ENCODE measurements around the gene PNLDC1. TPM values are rescaled to one million over a fixed set of nuclear protein-coding genes. Genes with fewer than 3 reads are reported as not detected.
A peak's percentile ranks its signal among the peaks of the same experiment; 100 is the strongest.
"Not testable (repeated sequence)": the region's sequence is repeated elsewhere in the genome, so short reads cannot be mapped to it uniquely, and the experiment has no call there.

Gene PNLDC1
- total and polyA plus RNA-seq, 4 experiments from 2014 or later = 0.23 to 0.94 (median 0.47) TPM; not detected in 1

DNA sequence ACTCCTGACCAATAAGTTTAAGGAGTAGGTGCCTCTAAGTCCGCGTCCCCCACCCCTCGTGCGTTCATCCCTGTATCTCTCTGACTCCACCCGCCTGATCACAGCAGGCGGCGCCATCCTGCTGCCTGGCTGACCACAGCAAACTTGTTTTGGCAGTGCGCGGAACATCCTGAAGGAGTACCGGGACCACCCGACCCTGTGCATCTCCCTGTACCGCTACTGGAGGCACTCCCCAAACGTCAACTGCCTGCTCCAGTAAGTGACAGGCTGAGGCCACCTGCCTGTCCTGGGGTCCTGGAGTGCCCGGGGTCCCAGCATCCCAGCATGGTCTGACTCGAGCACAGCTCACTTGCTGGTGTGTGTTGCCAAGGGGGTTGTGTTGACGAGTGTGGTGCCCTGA is 19.0 kb downstream of the PNLDC1 start:
- intact Hi-C loops (cut with micrococcal nuclease) = no loop called here
- DNase-seq = no peak
- Histone ChIP-seq H3K4me1 (ENCODE audit: insufficient read depth, low read length) (peaks cover 13% of the 10 kb centered on the region), H3K27me3 (ENCODE audit: insufficient read depth, low read length) (no peaks in the 10 kb centered on the region), H3K9me3 (ENCODE audit: control insufficient read depth in 1 of 2, low read length in 2 of 2) (no peaks in the 10 kb centered on the region), H3K4me3 (ENCODE audit: low read length in 2 of 2) (no peak overlapping the region), H3K36me3 (ENCODE audit: insufficient read depth, low read length) (no peaks in the 10 kb centered on the region), H3K27ac (ENCODE audit: low read depth, low read length) (no peak overlapping the region)
- ChIA-PET CTCF (ENCODE audit: partially characterized antibody) (no interaction called here), POLR2A (ENCODE audit: partially characterized antibody) (interaction anchor here (1.4 to 2.8 kb wide), 3 partner anchors 30 to 126 kb away, joined by 4 to 23 read pairs (median 8); partner anchors contain the start of genes MRPL18, SOD2 and TCP1)
- Mint-ChIP-seq H3K27ac (peak overlapping the region in 4 of 7 donors; percentile 89 to 94 (median 90)), H3K4me1 (peaks cover 13 to 28% (median 15%) of the 10 kb centered on the region in 4 donors), H3K4me3 (peak overlapping the region in 3 of 8 donors; percentile 87 to 90 (median 89)), H3K27me3 (no peaks in the 10 kb centered on the region), H3K36me3 (peaks cover 0 to 9% of the 10 kb centered on the region in 2 donors), H3K9me3 (no peaks in the 10 kb centered on the region)

DNA sequence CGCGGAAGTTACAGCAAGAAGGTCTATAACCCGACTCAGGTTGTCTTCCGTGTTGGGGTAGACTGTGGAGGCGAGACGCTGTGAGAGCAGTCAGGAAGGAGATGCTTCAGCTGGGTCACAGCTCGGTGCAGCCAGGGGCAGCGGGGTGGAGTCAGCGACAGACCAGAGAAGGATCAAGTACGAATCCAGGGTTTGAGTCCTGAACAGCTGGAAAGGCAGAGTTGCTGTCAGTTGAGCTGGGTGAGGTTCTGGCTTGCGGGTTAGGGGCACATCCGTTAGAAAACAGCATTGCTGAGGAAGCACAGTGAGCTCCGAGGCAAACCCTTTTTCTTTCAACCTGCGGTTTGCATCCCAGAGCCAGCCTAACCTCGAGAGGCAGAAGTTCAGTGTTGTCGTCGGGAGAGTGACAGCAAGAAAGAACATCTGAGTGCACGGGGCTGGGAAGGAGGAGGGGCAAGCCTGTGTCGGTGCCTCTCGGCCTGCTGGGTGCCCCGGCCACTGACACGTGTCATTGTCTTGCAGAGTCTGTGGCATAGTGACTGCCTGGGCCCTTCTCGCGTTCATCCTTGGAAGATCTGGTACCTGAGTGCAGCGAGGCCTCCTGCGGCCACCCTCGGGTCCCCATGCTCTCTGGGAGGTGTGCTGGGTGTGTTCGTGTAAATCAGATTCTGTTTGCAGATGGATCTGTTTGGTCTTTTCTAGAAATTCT is 20.0 kb downstream of the PNLDC1 start:
- intact Hi-C loops (cut with micrococcal nuclease) = no loop called here
- POLR2A ChIA-PET (ENCODE audit: partially characterized antibody) = interaction anchor here (0.5 to 2.8 kb wide), 6 partner anchors 14 to 127 kb away, joined by 3 to 23 read pairs (median 4); partner anchors contain the start of genes ACAT2, MRPL18, SOD2 and TCP1

DNA sequence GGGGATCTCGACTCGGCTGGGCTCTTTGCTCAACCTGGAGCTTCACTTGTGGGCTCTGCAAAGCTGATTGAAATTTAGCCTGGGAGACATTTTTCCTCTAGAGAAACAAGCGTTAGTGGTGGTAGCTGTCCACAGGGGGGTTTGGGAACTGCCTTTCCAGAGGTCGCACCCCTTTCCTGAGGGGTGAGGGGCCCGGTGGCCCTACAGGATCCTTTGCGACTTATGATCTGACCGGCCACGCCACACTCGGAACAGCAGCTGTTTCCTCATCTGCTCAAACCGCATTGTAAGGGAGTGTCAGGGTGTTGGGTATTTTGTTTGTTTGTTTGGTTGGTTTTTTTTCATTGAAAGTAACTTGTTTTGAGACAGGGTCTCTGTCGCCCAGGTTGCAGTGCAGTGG is 21.0 kb downstream of the PNLDC1 start:
- intact Hi-C loops (cut with micrococcal nuclease) = no loop called here
- Histone ChIP-seq H3K4me1 (ENCODE audit: insufficient read depth, low read length) (peaks cover 13% of the 10 kb centered on the region), H3K27ac (ENCODE audit: low read depth, low read length) (no peak overlapping the region), H3K27me3 (ENCODE audit: insufficient read depth, low read length) (no peaks in the 10 kb centered on the region), H3K9me3 (ENCODE audit: control insufficient read depth in 1 of 2, low read length in 2 of 2) (no peaks in the 10 kb centered on the region), H3K36me3 (ENCODE audit: insufficient read depth, low read length) (no peaks in the 10 kb centered on the region), H3K4me3 (ENCODE audit: low read length in 2 of 2) (no peak overlapping the region)
- ChIA-PET CTCF (ENCODE audit: partially characterized antibody) (interaction anchor here (2.4 kb wide), 2 partner anchors 100 to 131 kb away, joined by 7 to 9 read pairs; no protein-coding TSS in a partner anchor), POLR2A (ENCODE audit: partially characterized antibody) (interaction anchor here (0.6 to 2.8 kb wide), 3 partner anchors 32 to 128 kb away, joined by 3 to 23 read pairs (median 8); partner anchors contain the start of genes MRPL18, SOD2 and TCP1)
- H3K27ac Mint-ChIP-seq = peak overlapping the region in 1 of 7 donors; percentile 22
- peaks cover 0 to 10% of the 10 kb centered on the region in 2 donors for H3K36me3 Mint-ChIP-seq
- peak overlapping the region in 1 of 8 donors; percentile 46 for H3K4me3 Mint-ChIP-seq
- H3K27me3 Mint-ChIP-seq = no peaks in the 10 kb centered on the region
- no peaks in the 10 kb centered on the region for H3K9me3 Mint-ChIP-seq
- no peak for DNase-seq
- H3K4me1 Mint-ChIP-seq = peaks cover 13 to 28% (median 15%) of the 10 kb centered on the region in 4 donors

More for the DNA sequence above, 20.0 kb downstream of the PNLDC1 start:
- Mint-ChIP-seq H3K27ac (peak overlapping the region; percentile 5 to 94 (median 89)), H3K9me3 (no peaks in the 10 kb centered on the region), H3K36me3 (peaks cover 0 to 10% of the 10 kb centered on the region in 2 donors), H3K4me1 (peaks cover 13 to 28% (median 15%) of the 10 kb centered on the region in 4 donors), H3K4me3 (peak overlapping the region; percentile 77 to 90 (median 87)), H3K27me3 (no peaks in the 10 kb centered on the region)
- Histone ChIP-seq H3K9me3 (ENCODE audit: control insufficient read depth in 1 of 2, low read length in 2 of 2) (no peaks in the 10 kb centered on the region), H3K27ac (ENCODE audit: low read depth, low read length) (no peak overlapping the region), H3K4me1 (ENCODE audit: insufficient read depth, low read length) (peaks cover 13% of the 10 kb centered on the region), H3K36me3 (ENCODE audit: insufficient read depth, low read length) (no peaks in the 10 kb centered on the region), H3K27me3 (ENCODE audit: insufficient read depth, low read length) (no peaks in the 10 kb centered on the region), H3K4me3 (ENCODE audit: low read length in 2 of 2) (peak overlapping the region in 1 of 2 donors; percentile 17)
- CTCF ChIA-PET (ENCODE audit: partially characterized antibody) = interaction anchor here (0.9 to 2.4 kb wide), 5 partner anchors 29 to 130 kb away, joined by 3 to 9 read pairs (median 3); partner anchors contain the start of gene MRPL18
- peak in 4 of 5 donors; percentile 37 to 44 (median 41) for DNase-seq

DNA sequence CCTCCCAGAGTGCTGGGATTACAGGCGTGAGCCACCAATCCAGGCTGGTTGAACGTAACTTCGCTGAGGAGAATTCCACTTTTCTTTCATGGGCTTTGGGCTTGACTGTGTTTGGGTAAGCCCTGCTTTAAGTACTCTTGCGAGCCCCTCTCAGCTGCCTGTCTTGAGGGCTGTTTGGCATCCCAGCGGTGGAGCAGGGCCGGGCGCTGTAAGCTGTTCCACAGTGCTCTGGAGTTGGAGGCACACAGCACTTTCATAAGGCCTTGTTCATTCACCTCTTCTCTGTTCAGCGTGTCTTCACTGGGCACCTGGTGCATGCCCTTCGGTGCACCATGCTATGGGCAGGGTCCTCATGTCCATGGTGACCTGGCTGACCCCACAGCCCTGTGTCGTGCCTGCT is 21.6 kb downstream of the PNLDC1 start:
- H3K9me3 Mint-ChIP-seq = no peaks in the 10 kb centered on the region
- POLR2A ChIA-PET (ENCODE audit: partially characterized antibody) = interaction anchor here (2.8 kb wide), 1 partner anchor 32 kb away, joined by 23 read pairs; the partner anchor contains the start of genes MRPL18 and TCP1

GRCh38 chr6:159823953-159824352 is 23.9 kb downstream of the PNLDC1 start:
- POLR2A ChIA-PET (ENCODE audit: partially characterized antibody) = no interaction called here
- peaks cover 13 to 28% (median 15%) of the 10 kb centered on the region in 4 donors for H3K4me1 Mint-ChIP-seq
- intact Hi-C loops (cut with micrococcal nuclease) = no loop called here

More for the DNA sequence above, 21.6 kb downstream of the PNLDC1 start:
- DNase-seq = no peak
- Mint-ChIP-seq H3K4me3 (no peak overlapping the region), H3K4me1 (peaks cover 13 to 28% (median 15%) of the 10 kb centered on the region in 4 donors), H3K27ac (no peak overlapping the region), H3K27me3 (no peaks in the 10 kb centered on the region), H3K36me3 (peaks cover 0 to 10% of the 10 kb centered on the region in 2 donors)
- no peak overlapping the region for H3K4me3 ChIP-seq (ENCODE audit: low read length in 2 of 2)
- peaks cover 13% of the 10 kb centered on the region for H3K4me1 ChIP-seq (ENCODE audit: insufficient read depth, low read length)
- intact Hi-C loops (cut with micrococcal nuclease) = no loop called here
- no peaks in the 10 kb centered on the region for H3K27me3 ChIP-seq (ENCODE audit: insufficient read depth, low read length)
- no peaks in the 10 kb centered on the region for H3K36me3 ChIP-seq (ENCODE audit: insufficient read depth, low read length)
- no peaks in the 10 kb centered on the region for H3K9me3 ChIP-seq (ENCODE audit: control insufficient read depth in 1 of 2, low read length in 2 of 2)
- no peak overlapping the region for H3K27ac ChIP-seq (ENCODE audit: low read depth, low read length)
- CTCF ChIA-PET (ENCODE audit: partially characterized antibody) = interaction anchor here (2.4 kb wide), 2 partner anchors 101 to 131 kb away, joined by 7 to 9 read pairs; no protein-coding TSS in a partner anchor

DNA sequence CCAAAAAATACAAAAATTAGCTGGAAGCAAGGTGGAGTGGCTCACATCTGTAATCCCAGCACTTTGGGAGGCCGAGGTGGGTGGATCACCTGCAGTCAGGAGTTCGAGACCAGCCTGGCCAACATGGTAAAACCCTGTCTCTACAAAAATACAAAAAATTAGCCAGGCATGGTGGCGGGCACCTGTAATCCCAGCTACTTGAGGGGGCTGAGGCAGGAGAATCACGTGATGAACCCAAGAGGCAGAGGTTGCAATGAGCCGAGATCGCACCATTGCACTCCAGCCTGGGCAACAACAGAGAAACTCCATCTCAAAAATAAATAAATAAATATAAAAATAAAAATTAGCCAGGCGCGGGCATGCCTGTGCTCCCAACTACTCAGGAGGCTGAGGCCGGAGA is 24.6 kb downstream of the PNLDC1 start:
- H3K9me3 Mint-ChIP-seq; H3K4me3 ChIP-seq (ENCODE audit: low read length in 2 of 2); H3K27ac Mint-ChIP-seq; H3K27me3 Mint-ChIP-seq; H3K4me1 ChIP-seq (ENCODE audit: insufficient read depth, low read length); H3K9me3 ChIP-seq (ENCODE audit: control insufficient read depth in 1 of 2, low read length in 2 of 2); H3K27ac ChIP-seq (ENCODE audit: low read depth, low read length); H3K27me3 ChIP-seq (ENCODE audit: insufficient read depth, low read length); DNase-seq; H3K36me3 Mint-ChIP-seq; CTCF ChIA-PET (ENCODE audit: partially characterized antibody); H3K36me3 ChIP-seq (ENCODE audit: insufficient read depth, low read length); intact Hi-C loops (cut with micrococcal nuclease); H3K4me3 Mint-ChIP-seq; POLR2A ChIA-PET (ENCODE audit: partially characterized antibody): not testable (repeated sequence)
- H3K4me1 Mint-ChIP-seq = peaks cover 9 to 24% (median 11%) of the 10 kb centered on the region in 4 donors

More at GRCh38 chr6:159823953-159824352, 23.9 kb downstream of the PNLDC1 start:
- H3K27me3 Mint-ChIP-seq = no peaks in the 10 kb centered on the region
- H3K27me3 ChIP-seq (ENCODE audit: insufficient read depth, low read length) = no peaks in the 10 kb centered on the region
- H3K9me3 ChIP-seq (ENCODE audit: control insufficient read depth in 1 of 2, low read length in 2 of 2) = no peaks in the 10 kb centered on the region
- H3K36me3 Mint-ChIP-seq = peaks cover 0 to 10% of the 10 kb centered on the region in 2 donors
- no peaks in the 10 kb centered on the region for H3K36me3 ChIP-seq (ENCODE audit: insufficient read depth, low read length)
- DNase-seq = no peak
- H3K27ac Mint-ChIP-seq = peak overlapping the region in 1 of 7 donors; percentile 23
- peaks cover 13% of the 10 kb centered on the region for H3K4me1 ChIP-seq (ENCODE audit: insufficient read depth, low read length)
- H3K4me3 Mint-ChIP-seq = no peak overlapping the region
- no peak overlapping the region for H3K4me3 ChIP-seq (ENCODE audit: low read length in 2 of 2)
- no peak overlapping the region for H3K27ac ChIP-seq (ENCODE audit: low read depth, low read length)
- no peaks in the 10 kb centered on the region for H3K9me3 Mint-ChIP-seq
- CTCF ChIA-PET (ENCODE audit: partially characterized antibody) = no interaction called here

- Histone ChIP-seq H3K9me3 (ENCODE audit: control insufficient read depth in 1 of 2, low read length in 2 of 2) (no peaks in the 10 kb centered on the region), H3K4me1 (ENCODE audit: insufficient read depth, low read length) (no peaks in the 10 kb centered on the region), H3K4me3 (ENCODE audit: low read length in 2 of 2) (no peak overlapping the region), H3K36me3 (ENCODE audit: insufficient read depth, low read length) (no peaks in the 10 kb centered on the region), H3K27me3 (ENCODE audit: insufficient read depth, low read length) (no peaks in the 10 kb centered on the region), H3K27ac (ENCODE audit: low read depth, low read length) (no peak overlapping the region)
- Mint-ChIP-seq H3K27ac (no peak overlapping the region), H3K27me3 (peaks cover 0 to 1% of the 10 kb centered on the region in 2 donors), H3K4me3 (no peak overlapping the region), H3K36me3 (peaks cover 0 to 10% of the 10 kb centered on the region in 2 donors), H3K4me1 (peaks cover 2 to 14% (median 2%) of the 10 kb centered on the region in 4 donors), H3K9me3 (no peaks in the 10 kb centered on the region)
- ChIA-PET POLR2A (ENCODE audit: partially characterized antibody) (no interaction called here), CTCF (ENCODE audit: partially characterized antibody) (no interaction called here)
- no peak for DNase-seq
- intact Hi-C loops (cut with micrococcal nuclease) = no loop called here
Measured at GRCh38 chr6:159826004-159826403, 25.9 kb downstream of the PNLDC1 start.

Measured in CD4-positive, alpha-beta memory T cell (primary cell).